ENCODE data around the gene MBP.
A peak's percentile ranks its signal among the peaks of the same experiment; 100 is the strongest.
"Not testable (repeated sequence)": the region's sequence is repeated elsewhere in the genome, so short reads cannot be mapped to it uniquely, and the experiment has no call there.

Gene MBP

GRCh38 chr18:77001979-77002378 is 130.6 kb downstream of the MBP start:
- no peak for DNase-seq

- no peak for DNase-seq
These were observed 131.5 kb downstream of the MBP start for GRCh38 chr18:77001041-77001440.

- peak; percentile 42 to 46 for DNase-seq
These were observed 132.1 kb downstream of the MBP start for GRCh38 chr18:77000527-77000926.

GRCh38 chr18:76999077-76999476 is 133.5 kb downstream of the MBP start:
- no peak for DNase-seq

- no peak for DNase-seq
These were observed 134.4 kb downstream of the MBP start for GRCh38 chr18:76997951-76998808.

GRCh38 chr18:76996429-76996828 is 136.2 kb downstream of the MBP start:
- DNase-seq = no peak

- DNase-seq = no peak
These were observed 136.7 kb downstream of the MBP start for GRCh38 chr18:76995896-76996295.

- no peak for DNase-seq
These were observed 138.4 kb downstream of the MBP start for GRCh38 chr18:76994086-76994654.

- no peak for DNase-seq
These were observed 139.0 kb downstream of the MBP start for GRCh38 chr18:76993573-76993972.

GRCh38 chr18:76993085-76993382 is 139.5 kb downstream of the MBP start:
- DNase-seq = no peak

- DNase-seq = no peak
These were observed 140.1 kb downstream of the MBP start for GRCh38 chr18:76992226-76993084.

GRCh38 chr18:76991021-76991688 is 141.4 kb downstream of the MBP start:
- DNase-seq = no peak

GRCh38 chr18:76990343-76991020 is 142.1 kb downstream of the MBP start:
- DNase-seq = not testable (repeated sequence)

- DNase-seq = no peak
These were observed 142.9 kb downstream of the MBP start for GRCh38 chr18:76989647-76990190.

- no peak for DNase-seq
These were observed 143.5 kb downstream of the MBP start for GRCh38 chr18:76988827-76989646.

- DNase-seq = no peak
These were observed 144.4 kb downstream of the MBP start for GRCh38 chr18:76988031-76988826.

- no peak for DNase-seq
These were observed 146.2 kb downstream of the MBP start for GRCh38 chr18:76986406-76986805.

- DNase-seq = no peak
These were observed 146.7 kb downstream of the MBP start for GRCh38 chr18:76985951-76986236.

- no peak for DNase-seq
These were observed 147.2 kb downstream of the MBP start for GRCh38 chr18:76985156-76985950.

Data from activated CD4-positive, alpha-beta T cell treated with anti-CD3 and anti-CD28 coated beads, Interleukin-2, amount 50 U/mL, for 4 hours (primary cell).